PFSK-1 (cell line): ENCODE results near the gene FAM234B.

Experiments
- FOXP2 ChIP-seq: optimal IDR thresholded peaks from 2 replicates; pipeline ENCODE3; 2011; ENCODE audit warnings: borderline replicate concordance, control low read depth, inconsistent platforms; ENCODE audit not compliant: insufficient read depth; ENCODE audit errors: extremely low read length, extremely low read depth
- POLR2AphosphoS5 ChIP-seq: IDR thresholded peaks from 2 replicates; pipeline ENCODE4 v1.6.1; 2012; ENCODE audit warnings: low read depth, mild to moderate bottlenecking, control low read depth, low read length, moderate library complexity
- SIN3A ChIP-seq: IDR thresholded peaks from 2 replicates; pipeline ENCODE4 v1.6.1; 2012; ENCODE audit warnings: mild to moderate bottlenecking, low read length, moderate library complexity, borderline replicate concordance; ENCODE audit not compliant: insufficient read depth
- TAF1 ChIP-seq: IDR thresholded peaks from 2 replicates; pipeline ENCODE4 v1.6.1; 2012; ENCODE audit warnings: low read length, control low read depth, borderline replicate concordance; ENCODE audit not compliant: insufficient read depth
- TF ChIP-seq, protein P1 (sequence below), 2 experiments: IDR thresholded peaks; 2 replicates each; pipeline versions ENCODE4 v1.6.1 to v1.8.0; 2011 to 2012; ENCODE audit warnings: low read depth in 2 of 2, low read length in 2 of 2, control low read depth in 1 of 2, inconsistent platforms in 1 of 2, mild to moderate bottlenecking in 1 of 2, moderate library complexity in 1 of 2; ENCODE audit not compliant: insufficient read depth in 1 of 2

DNA sequence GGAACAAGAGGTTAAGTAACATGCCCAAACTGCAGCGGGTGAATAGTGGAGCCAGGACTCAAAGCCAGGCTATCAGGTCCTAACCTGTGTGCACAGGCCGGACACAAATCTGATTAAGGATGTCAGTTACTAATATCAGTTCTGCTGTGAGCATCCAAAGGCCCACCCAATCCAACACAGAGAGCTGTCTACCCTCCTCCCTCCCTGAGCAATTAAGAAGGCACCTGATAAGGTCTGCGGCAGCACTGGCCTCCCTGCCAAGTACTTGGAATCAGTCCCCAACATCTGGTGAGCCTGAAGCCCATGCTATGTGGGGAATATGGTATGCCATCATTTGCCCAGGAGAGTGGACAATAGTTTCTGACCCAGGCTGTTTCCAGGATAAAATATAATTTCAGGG, 48.0 kb upstream of the FAM234B start:
- TF ChIP-seq FOXP2 (no peak), POLR2AphosphoS5 (no peak), SIN3A (no peak), TAF1 (no peak)
- TF ChIP-seq, protein P1, sequence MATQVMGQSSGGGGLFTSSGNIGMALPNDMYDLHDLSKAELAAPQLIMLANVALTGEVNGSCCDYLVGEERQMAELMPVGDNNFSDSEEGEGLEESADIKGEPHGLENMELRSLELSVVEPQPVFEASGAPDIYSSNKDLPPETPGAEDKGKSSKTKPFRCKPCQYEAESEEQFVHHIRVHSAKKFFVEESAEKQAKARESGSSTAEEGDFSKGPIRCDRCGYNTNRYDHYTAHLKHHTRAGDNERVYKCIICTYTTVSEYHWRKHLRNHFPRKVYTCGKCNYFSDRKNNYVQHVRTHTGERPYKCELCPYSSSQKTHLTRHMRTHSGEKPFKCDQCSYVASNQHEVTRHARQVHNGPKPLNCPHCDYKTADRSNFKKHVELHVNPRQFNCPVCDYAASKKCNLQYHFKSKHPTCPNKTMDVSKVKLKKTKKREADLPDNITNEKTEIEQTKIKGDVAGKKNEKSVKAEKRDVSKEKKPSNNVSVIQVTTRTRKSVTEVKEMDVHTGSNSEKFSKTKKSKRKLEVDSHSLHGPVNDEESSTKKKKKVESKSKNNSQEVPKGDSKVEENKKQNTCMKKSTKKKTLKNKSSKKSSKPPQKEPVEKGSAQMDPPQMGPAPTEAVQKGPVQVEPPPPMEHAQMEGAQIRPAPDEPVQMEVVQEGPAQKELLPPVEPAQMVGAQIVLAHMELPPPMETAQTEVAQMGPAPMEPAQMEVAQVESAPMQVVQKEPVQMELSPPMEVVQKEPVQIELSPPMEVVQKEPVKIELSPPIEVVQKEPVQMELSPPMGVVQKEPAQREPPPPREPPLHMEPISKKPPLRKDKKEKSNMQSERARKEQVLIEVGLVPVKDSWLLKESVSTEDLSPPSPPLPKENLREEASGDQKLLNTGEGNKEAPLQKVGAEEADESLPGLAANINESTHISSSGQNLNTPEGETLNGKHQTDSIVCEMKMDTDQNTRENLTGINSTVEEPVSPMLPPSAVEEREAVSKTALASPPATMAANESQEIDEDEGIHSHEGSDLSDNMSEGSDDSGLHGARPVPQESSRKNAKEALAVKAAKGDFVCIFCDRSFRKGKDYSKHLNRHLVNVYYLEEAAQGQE (IDR thresholded peaks at IDR 0.05; ENCODE audit: insufficient read depth in 1 of 2, low read depth in 2 of 2, low read length in 2 of 2), result no peak
